Dendritic cell treated with granulocyte-macrophage colony-stimulating factor and Interleukin-4, amounts not matched to agents 40 ng/mL and 50 ng/mL, for 4 days (primary cell): ENCODE data around the gene ASAH2.

Experiments used
- H3K27ac Mint-ChIP-seq: one replicate; pipeline ENCODE4 v1.8.0; 2022; ENCODE audit warnings: mild to moderate bottlenecking, mixed read lengths
- H3K27me3 Mint-ChIP-seq: one replicate; pipeline ENCODE4 v1.8.0; 2022; ENCODE audit warnings: mild to moderate bottlenecking, mixed read lengths
- H3K36me3 Mint-ChIP-seq: one replicate; pipeline ENCODE4 v1.8.0; 2022; ENCODE audit warnings: low read depth, mixed read lengths
- H3K4me1 Mint-ChIP-seq: one replicate; pipeline ENCODE4 v1.8.0; 2022; ENCODE audit warnings: low read depth, mixed read lengths
- H3K4me3 Mint-ChIP-seq: one replicate; pipeline ENCODE4 v1.8.0; 2022; ENCODE audit warnings: mild to moderate bottlenecking, moderate library complexity, mixed read lengths
- H3K9me3 Mint-ChIP-seq: one replicate; pipeline ENCODE4 v1.8.0; 2022; ENCODE audit warnings: mixed read lengths
- intact Hi-C: fragments of 100-400 bp; cut with micrococcal nuclease; formaldehyde crosslinking; loops from one replicate; pipeline ENCODE4 v1.15.0; 2022

Gene ASAH2

GRCh38 chr10:50251394-50251793 lies at the start of gene ASAH2:
TSS of gene ASAH2 (minus strand) at chr10:50251516. CDS start at chr10:50248610, 2,906 bp downstream.
- H3K9me3 Mint-ChIP-seq, result no peaks in the 10 kb centered on the region
- peaks cover 22% of the 10 kb centered on the region for H3K27me3 Mint-ChIP-seq
- intact Hi-C loops, result no loop called here
- H3K36me3 Mint-ChIP-seq, result no peaks in the 10 kb centered on the region
- H3K27ac Mint-ChIP-seq, result no peak within 1 kb of the TSS
- no peak within 1 kb of the TSS for H3K4me3 Mint-ChIP-seq
- H3K4me1 Mint-ChIP-seq, result no peaks in the 10 kb centered on the region

GRCh38 chr10:50299948-50300669 lies 48.8 kb upstream of the ASAH2 start:
- Mint-ChIP-seq H3K27me3 (no peaks in the 10 kb centered on the region), H3K4me3 (no peak overlapping the region), H3K27ac (no peak overlapping the region), H3K9me3 (peaks cover 9% of the 10 kb centered on the region), H3K4me1 (no peaks in the 10 kb centered on the region), H3K36me3 (peaks cover 6% of the 10 kb centered on the region)
- intact Hi-C loops, result no loop called here

- Mint-ChIP-seq H3K27ac (no peak overlapping the region), H3K27me3 (no peaks in the 10 kb centered on the region), H3K4me3 (no peak overlapping the region), H3K4me1 (peaks cover 14% of the 10 kb centered on the region), H3K9me3 (peaks cover 9% of the 10 kb centered on the region), H3K36me3 (no peaks in the 10 kb centered on the region)
- intact Hi-C loops, result no loop called here
These were observed 44.1 kb upstream of the ASAH2 start for GRCh38 chr10:50295367-50295766.

- Mint-ChIP-seq H3K27me3 (no peaks in the 10 kb centered on the region), H3K36me3 (no peaks in the 10 kb centered on the region), H3K4me1 (peaks cover 14% of the 10 kb centered on the region), H3K9me3 (peaks cover 9% of the 10 kb centered on the region), H3K27ac (no peak overlapping the region), H3K4me3 (no peak overlapping the region)
- intact Hi-C loops, result no loop called here
These were observed 43.3 kb upstream of the ASAH2 start for GRCh38 chr10:50294582-50294981.

GRCh38 chr10:50293513-50294313 lies 42.4 kb upstream of the ASAH2 start:
- no peaks in the 10 kb centered on the region for H3K27me3 Mint-ChIP-seq
- H3K9me3 Mint-ChIP-seq, result peaks cover 9% of the 10 kb centered on the region
- H3K36me3 Mint-ChIP-seq, result no peaks in the 10 kb centered on the region
- H3K27ac Mint-ChIP-seq, result no peak overlapping the region
- no peak overlapping the region for H3K4me3 Mint-ChIP-seq
- intact Hi-C loops, result no loop called here
- H3K4me1 Mint-ChIP-seq, result peaks cover 14% of the 10 kb centered on the region

GRCh38 chr10:50291261-50291850 lies 40.0 kb upstream of the ASAH2 start:
- no peak overlapping the region for H3K27ac Mint-ChIP-seq
- intact Hi-C loops, result no loop called here

GRCh38 chr10:50289196-50289595 lies 37.9 kb upstream of the ASAH2 start:
- Mint-ChIP-seq H3K9me3 (no peaks in the 10 kb centered on the region), H3K36me3 (no peaks in the 10 kb centered on the region), H3K27me3 (peaks cover 3% of the 10 kb centered on the region), H3K4me3 (no peak overlapping the region), H3K4me1 (peaks cover 20% of the 10 kb centered on the region), H3K27ac (no peak overlapping the region)
- intact Hi-C loops, result no loop called here

More at GRCh38 chr10:50291261-50291850, 40.0 kb upstream of the ASAH2 start:
- Mint-ChIP-seq H3K27me3 (no peaks in the 10 kb centered on the region), H3K4me1 (peaks cover 22% of the 10 kb centered on the region), H3K4me3 (no peak overlapping the region), H3K36me3 (no peaks in the 10 kb centered on the region), H3K9me3 (no peaks in the 10 kb centered on the region)

- H3K27me3 Mint-ChIP-seq, result peaks cover 9% of the 10 kb centered on the region
- H3K9me3 Mint-ChIP-seq, result peaks cover under 1% of the 10 kb centered on the region
- H3K36me3 Mint-ChIP-seq, result no peaks in the 10 kb centered on the region
- H3K27ac Mint-ChIP-seq, result no peak overlapping the region
- H3K4me1 Mint-ChIP-seq, result peaks cover 12% of the 10 kb centered on the region
- no peak overlapping the region for H3K4me3 Mint-ChIP-seq
- intact Hi-C loops, result no loop called here
These were observed 35.9 kb upstream of the ASAH2 start for GRCh38 chr10:50286996-50287803.

- Mint-ChIP-seq H3K4me1 (peaks cover 12% of the 10 kb centered on the region), H3K27me3 (peaks cover 13% of the 10 kb centered on the region), H3K36me3 (no peaks in the 10 kb centered on the region), H3K27ac (no peak overlapping the region), H3K4me3 (no peak overlapping the region), H3K9me3 (peaks cover 7% of the 10 kb centered on the region)
- intact Hi-C loops, result no loop called here
These were observed 35.2 kb upstream of the ASAH2 start for GRCh38 chr10:50286517-50286916.

- Mint-ChIP-seq H3K36me3 (no peaks in the 10 kb centered on the region), H3K9me3 (peaks cover 16% of the 10 kb centered on the region), H3K4me1 (peaks cover 11% of the 10 kb centered on the region), H3K27ac (no peak overlapping the region), H3K27me3 (peaks cover 32% of the 10 kb centered on the region), H3K4me3 (no peak overlapping the region)
- intact Hi-C loops, result no loop called here
These were observed 30.7 kb upstream of the ASAH2 start for GRCh38 chr10:50281967-50282522.

GRCh38 chr10:50281210-50281966 lies 30.1 kb upstream of the ASAH2 start:
- intact Hi-C loops, result no loop called here
- H3K4me1 Mint-ChIP-seq, result peaks cover 4% of the 10 kb centered on the region
- H3K36me3 Mint-ChIP-seq, result no peaks in the 10 kb centered on the region
- H3K9me3 Mint-ChIP-seq, result peaks cover 16% of the 10 kb centered on the region
- peaks cover 37% of the 10 kb centered on the region for H3K27me3 Mint-ChIP-seq
- H3K4me3 Mint-ChIP-seq, result no peak overlapping the region
- H3K27ac Mint-ChIP-seq, result no peak overlapping the region

GRCh38 chr10:50280049-50280841 lies 28.9 kb upstream of the ASAH2 start:
- Mint-ChIP-seq H3K27me3 (peaks cover 41% of the 10 kb centered on the region), H3K4me3 (no peak overlapping the region), H3K27ac (no peak overlapping the region), H3K9me3 (peaks cover 16% of the 10 kb centered on the region), H3K4me1 (no peaks in the 10 kb centered on the region), H3K36me3 (no peaks in the 10 kb centered on the region)
- intact Hi-C loops, result no loop called here
